ENCODE data around the gene NSRP1. TPM values are rescaled to one million over a fixed set of nuclear protein-coding genes. Genes with fewer than 3 reads are reported as not detected.

NSRP1 gene
- total RNA-seq, 6 experiments from 2014 or later = 19.4 to 28.1 (median 27.0) TPM

DNA sequence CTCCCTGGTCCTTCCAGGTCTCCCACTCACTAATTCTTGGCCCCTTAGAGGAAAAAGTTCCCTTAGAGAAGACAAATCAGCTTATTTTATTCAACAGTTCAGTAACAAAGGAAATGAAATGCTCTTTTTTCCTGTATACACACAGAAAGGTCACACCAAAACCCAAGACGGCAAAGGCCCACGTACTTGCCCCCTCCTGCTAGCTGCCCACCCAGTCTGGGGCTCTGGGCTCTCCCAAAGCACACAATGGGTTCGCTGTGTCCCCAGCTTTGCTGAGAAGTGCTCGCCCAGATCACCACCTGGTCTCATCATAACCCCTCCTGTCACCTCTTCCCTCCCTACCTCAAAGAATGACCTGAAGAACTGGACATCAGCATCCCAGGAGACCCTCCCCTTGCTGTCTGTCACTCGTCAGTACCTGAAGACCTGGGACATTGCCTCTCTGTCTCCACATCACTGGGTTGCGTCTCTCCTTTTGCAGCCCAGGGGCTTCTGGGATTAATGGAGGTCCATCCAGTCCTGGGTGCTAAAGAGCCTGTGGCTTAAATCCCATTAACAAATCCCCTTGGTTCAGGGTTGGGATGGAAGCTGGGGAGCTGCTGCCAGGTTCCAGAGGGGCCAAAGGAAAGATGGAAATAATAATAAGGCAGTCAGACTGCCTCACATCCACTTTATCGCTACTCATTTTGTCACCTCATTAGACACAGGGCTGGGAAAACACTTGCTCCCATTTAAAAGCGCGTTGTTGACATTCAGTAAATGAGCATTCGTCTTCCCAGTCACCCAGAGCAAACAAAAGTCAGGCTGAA lies 115.6 kb downstream of the NSRP1 start:
- TF ChIP-seq, protein P1, sequence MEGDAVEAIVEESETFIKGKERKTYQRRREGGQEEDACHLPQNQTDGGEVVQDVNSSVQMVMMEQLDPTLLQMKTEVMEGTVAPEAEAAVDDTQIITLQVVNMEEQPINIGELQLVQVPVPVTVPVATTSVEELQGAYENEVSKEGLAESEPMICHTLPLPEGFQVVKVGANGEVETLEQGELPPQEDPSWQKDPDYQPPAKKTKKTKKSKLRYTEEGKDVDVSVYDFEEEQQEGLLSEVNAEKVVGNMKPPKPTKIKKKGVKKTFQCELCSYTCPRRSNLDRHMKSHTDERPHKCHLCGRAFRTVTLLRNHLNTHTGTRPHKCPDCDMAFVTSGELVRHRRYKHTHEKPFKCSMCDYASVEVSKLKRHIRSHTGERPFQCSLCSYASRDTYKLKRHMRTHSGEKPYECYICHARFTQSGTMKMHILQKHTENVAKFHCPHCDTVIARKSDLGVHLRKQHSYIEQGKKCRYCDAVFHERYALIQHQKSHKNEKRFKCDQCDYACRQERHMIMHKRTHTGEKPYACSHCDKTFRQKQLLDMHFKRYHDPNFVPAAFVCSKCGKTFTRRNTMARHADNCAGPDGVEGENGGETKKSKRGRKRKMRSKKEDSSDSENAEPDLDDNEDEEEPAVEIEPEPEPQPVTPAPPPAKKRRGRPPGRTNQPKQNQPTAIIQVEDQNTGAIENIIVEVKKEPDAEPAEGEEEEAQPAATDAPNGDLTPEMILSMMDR (IDR thresholded peaks at IDR 0.05) = no peak
- Mint-ChIP-seq H3K4me1 (ENCODE audit: low read depth) (peaks cover 19% of the 10 kb centered on the region; the same call in 1 of the 2 replicates), H3K36me3 (ENCODE audit: low read depth) (no peaks in the 10 kb centered on the region), H3K27me3 (ENCODE audit: insufficient read depth) (peaks cover 43% of the 10 kb centered on the region), H3K4me3 (no peak overlapping the region), H3K27ac (no peak overlapping the region), H3K9me3 (no peaks in the 10 kb centered on the region)
- no peak for DNase-seq

DNA sequence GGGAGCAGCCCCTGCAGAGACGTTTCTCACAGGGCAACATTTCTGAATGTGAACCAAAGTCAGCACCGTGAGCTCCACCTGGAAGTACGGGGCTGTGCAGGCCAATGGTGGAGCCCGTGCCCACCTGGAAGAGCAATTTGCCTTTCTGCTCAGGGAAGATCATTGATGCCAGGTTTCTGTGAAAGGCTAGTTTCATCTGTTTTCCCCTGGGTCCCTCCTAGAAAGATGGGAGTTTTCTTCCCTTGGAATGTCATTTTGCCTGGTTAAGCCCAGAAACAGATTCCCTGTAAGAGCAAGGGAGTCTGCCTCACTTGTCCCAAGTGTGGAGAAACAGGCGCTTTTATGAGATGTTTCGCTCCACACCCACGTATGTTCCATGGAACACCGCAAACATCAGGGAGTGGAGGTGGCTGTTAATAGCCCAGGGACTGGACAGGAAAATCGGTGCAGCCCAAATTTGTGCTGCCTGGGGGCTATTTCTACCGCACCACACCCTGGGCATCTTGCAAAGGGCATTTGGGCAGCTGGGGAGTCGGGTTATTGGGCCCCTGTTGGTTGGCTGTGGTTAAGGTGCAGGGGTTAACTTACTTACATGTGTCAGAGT lies 116.3 kb downstream of the NSRP1 start:
- peaks cover 19% of the 10 kb centered on the region; the same call in 1 of the 2 replicates for H3K4me1 Mint-ChIP-seq (ENCODE audit: low read depth)
- peaks cover 42% of the 10 kb centered on the region for H3K27me3 Mint-ChIP-seq (ENCODE audit: insufficient read depth)
- no peaks in the 10 kb centered on the region for H3K36me3 Mint-ChIP-seq (ENCODE audit: low read depth)
- H3K4me3 Mint-ChIP-seq = no peak overlapping the region
- DNase-seq = no peak
- TF ChIP-seq, protein P1 (IDR thresholded peaks at IDR 0.05) = no peak
- no peaks in the 10 kb centered on the region for H3K9me3 Mint-ChIP-seq
- H3K27ac Mint-ChIP-seq = no peak overlapping the region

- Mint-ChIP-seq H3K27ac (no peak overlapping the region), H3K9me3 (no peaks in the 10 kb centered on the region), H3K27me3 (ENCODE audit: insufficient read depth) (peaks cover 36% of the 10 kb centered on the region), H3K4me3 (no peak overlapping the region; the same call in 1 of the 2 replicates), H3K4me1 (ENCODE audit: low read depth) (peaks cover 19% of the 10 kb centered on the region; the same call in 1 of the 2 replicates), H3K36me3 (ENCODE audit: low read depth) (no peaks in the 10 kb centered on the region)
- DNase-seq = no peak
- TF ChIP-seq, protein P1 (IDR thresholded peaks at IDR 0.05) = no peak
These were observed 117.7 kb downstream of the NSRP1 start for GRCh38 chr17:30234296-30234695.

GRCh38 chr17:30234964-30235363 lies 118.3 kb downstream of the NSRP1 start:
- TF ChIP-seq, protein P1 (IDR thresholded peaks at IDR 0.05) = no peak
- no peak for DNase-seq
- H3K27me3 Mint-ChIP-seq (ENCODE audit: insufficient read depth) = peaks cover 36% of the 10 kb centered on the region
- no peaks in the 10 kb centered on the region for H3K9me3 Mint-ChIP-seq
- peaks cover 19% of the 10 kb centered on the region; the same call in 1 of the 2 replicates for H3K4me1 Mint-ChIP-seq (ENCODE audit: low read depth)
- no peak overlapping the region for H3K27ac Mint-ChIP-seq
- peak overlapping the region; percentile 65 for H3K4me3 Mint-ChIP-seq
- H3K36me3 Mint-ChIP-seq (ENCODE audit: low read depth) = no peaks in the 10 kb centered on the region

DNA sequence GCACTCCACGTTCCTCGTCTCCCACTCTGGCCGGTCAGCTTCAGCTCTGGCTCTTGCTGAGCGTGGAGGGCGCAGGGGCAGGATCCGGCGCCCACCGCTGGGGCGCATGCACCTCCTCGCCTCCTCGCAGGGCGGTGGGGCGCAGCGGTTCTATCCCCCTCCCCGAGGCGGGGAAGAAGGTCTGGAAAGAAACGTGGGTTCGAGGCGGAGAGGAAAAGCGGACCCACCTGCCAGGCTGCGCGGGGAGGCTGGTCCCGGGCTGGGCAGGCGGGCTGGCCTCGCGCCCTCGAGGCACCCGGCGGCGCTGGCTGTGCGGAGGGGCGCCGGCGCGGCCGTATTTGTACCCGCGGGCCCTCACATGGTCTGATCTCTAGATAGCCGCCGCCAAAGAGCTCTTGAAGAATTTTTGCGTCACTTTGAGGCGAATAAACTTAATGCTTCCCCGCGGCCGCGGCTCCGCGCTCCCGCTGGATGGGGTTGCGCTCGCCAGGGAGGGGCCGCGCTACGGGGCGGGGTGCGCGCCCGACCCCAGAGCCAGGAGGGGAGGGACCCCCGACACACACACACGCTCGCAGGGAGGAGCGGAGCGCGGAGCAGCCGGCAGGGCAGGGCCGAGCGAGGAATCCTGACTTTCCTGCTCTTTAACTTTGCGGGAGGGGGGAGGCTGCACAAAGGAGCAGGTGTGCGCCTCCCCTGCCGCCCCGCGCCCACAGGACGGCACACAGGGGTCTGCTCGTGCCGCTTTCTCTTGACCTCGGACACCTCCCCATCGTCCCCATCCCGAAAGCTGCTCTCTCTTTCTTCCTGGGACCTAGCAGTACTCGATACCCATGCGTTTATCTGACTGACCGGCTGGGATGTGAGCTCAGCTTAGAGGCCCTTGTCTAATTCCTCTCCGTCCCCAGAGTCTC lies 119.0 kb downstream of the NSRP1 start, which contains the start of gene SLC6A4:
TSS of gene SLC6A4 (minus strand) at position 312 of the 911 bp plus-strand sequence. CDS start 13,739 bp downstream, outside the sequence.
- Mint-ChIP-seq H3K27me3 (ENCODE audit: insufficient read depth) (peaks cover 36% of the 10 kb centered on the region), H3K27ac (no peak within 1 kb of the TSS), H3K4me1 (ENCODE audit: low read depth) (peaks cover 19% of the 10 kb centered on the region; the same call in 1 of the 2 replicates)

More for the DNA sequence above, 119.0 kb downstream of the NSRP1 start, which contains the start of gene SLC6A4:
- Mint-ChIP-seq H3K4me3 (peak within 1 kb of the TSS; percentile 83), H3K36me3 (ENCODE audit: low read depth) (no peaks in the 10 kb centered on the region), H3K9me3 (no peaks in the 10 kb centered on the region)
- TF ChIP-seq, protein P1 (IDR thresholded peaks at IDR 0.05) = no peak
- no peak for DNase-seq

Data from HFFc6 (cell line).